ENCODE results near the gene MMP10.

GRCh38 chr11:102771351-102771750 lies 9.1 kb downstream of the MMP10 start:
- no peak for TF ChIP-seq ZNF8 (CRISPR knock-in tag; IDR thresholded peaks at IDR 0.05)
- no peak for TF ChIP-seq TSHZ2 (CRISPR knock-in tag; IDR thresholded peaks at IDR 0.05)
